Vagina (tissue), 2 donors: ENCODE results near the gene STXBP5. TPM values are rescaled to one million over a fixed set of nuclear protein-coding genes. Genes with fewer than 3 reads are reported as not detected.

Experiments used
- DNase-seq, 2 donors: peaks; one replicate each; pipeline ENCODE4 v3.0.0-alpha.2; 2017; ENCODE audit errors: extremely low spot score in 2 of 2
- H3K27ac ChIP-seq: fragments of 200-600 bp; sonication (generic); one replicate; pipeline ENCODE4 v1.5.1; 2019
- H3K27me3 ChIP-seq: fragments of 200-600 bp; sonication (generic); one replicate; pipeline ENCODE4 v1.5.1; 2019
- H3K36me3 ChIP-seq, 2 donors: fragments of 200-600 bp; sonication (generic); one replicate each; pipeline ENCODE4 v1.5.1; 2017 to 2019
- H3K4me1 ChIP-seq: fragments of 200-600 bp; sonication (generic); one replicate; pipeline ENCODE4 v1.5.1; 2019
- H3K4me3 ChIP-seq, 2 donors: fragments of 200-600 bp; sonication (generic); 1 replicate in 1 of 2; 2 replicates in 1 of 2; pipeline ENCODE4 v1.5.1; 2016 to 2019
- H3K9me3 ChIP-seq: fragments of 200-600 bp; sonication (generic); one replicate; pipeline ENCODE4 v1.5.1; 2019
- CTCF ChIP-seq, 3 experiments: fragments of 450-650 bp in 2 of 3; fragments of 200-600 bp in 1 of 3; sonication (generic) in 1 of 3; IDR thresholded peaks; one replicate each; pipeline ENCODE4 v1.5.1; 2017 to 2019; ENCODE audit warnings: antibody characterized with exemption in 3 of 3, mild to moderate bottlenecking in 2 of 3, moderate library complexity in 2 of 3
- POLR2A ChIP-seq, 2 donors: fragments of 450-650 bp; IDR thresholded peaks; one replicate each; pipeline ENCODE4 v1.6.1; 2017; ENCODE audit warnings: antibody characterized with exemption in 2 of 2, mild to moderate bottlenecking in 2 of 2, moderate library complexity in 2 of 2
- POLR2AphosphoS5 ChIP-seq, 2 donors: sonication (generic); formaldehyde crosslinking; IDR thresholded peaks; one replicate each; pipeline ENCODE4 v1.9.0; 2017; ENCODE audit warnings: antibody characterized with exemption in 2 of 2, mild to moderate bottlenecking in 2 of 2, low read depth in 1 of 2; ENCODE audit not compliant: insufficient read depth in 1 of 2
- intact Hi-C: fragments of 100-400 bp; cut with DNase I; formaldehyde crosslinking; loops from one replicate; pipeline ENCODE4 v1.15.1; 2023
- total RNA-seq: library from RNA; depleted of rRNA; stranded (reverse); fragments of >200 nt; gene quantifications from one replicate; pipeline ENCODE4 v1.2.3, GENCODE V29; 2016

The STXBP5 gene
- total RNA-seq, 1 donor from 2014 or later, result 33.9 TPM

- intact Hi-C loops, result no loop called here
- TF ChIP-seq CTCF (IDR thresholded peaks at IDR 0.05) (no peak), POLR2AphosphoS5 (IDR thresholded peaks at IDR 0.05; ENCODE audit: insufficient read depth in 1 of 2, low read depth in 1 of 2) (no peak), POLR2A (IDR thresholded peaks at IDR 0.05) (no peak)
Observed at GRCh38 chr6:147274776-147275175, 70.6 kb downstream of the STXBP5 start.

GRCh38 chr6:147278891-147279290 lies 74.7 kb downstream of the STXBP5 start:
- peaks cover 7% of the 10 kb centered on the region for H3K4me1 ChIP-seq
- TF ChIP-seq CTCF (IDR thresholded peaks at IDR 0.05) (no peak), POLR2A (IDR thresholded peaks at IDR 0.05) (no peak), POLR2AphosphoS5 (IDR thresholded peaks at IDR 0.05; ENCODE audit: insufficient read depth in 1 of 2, low read depth in 1 of 2) (no peak)
- peaks cover 0 to 8% of the 10 kb centered on the region in 2 donors for H3K36me3 ChIP-seq
- H3K27me3 ChIP-seq, result no peaks in the 10 kb centered on the region
- intact Hi-C loops, result no loop called here
- no peak overlapping the region for H3K27ac ChIP-seq
- H3K9me3 ChIP-seq, result no peaks in the 10 kb centered on the region
- H3K4me3 ChIP-seq, result no peak overlapping the region
- no peak for DNase-seq

More at GRCh38 chr6:147274776-147275175, 70.6 kb downstream of the STXBP5 start:
- H3K36me3 ChIP-seq, result peaks cover 0 to 8% of the 10 kb centered on the region in 2 donors
- H3K4me3 ChIP-seq, result no peak overlapping the region
- no peaks in the 10 kb centered on the region for H3K9me3 ChIP-seq
- DNase-seq, result no peak
- H3K27me3 ChIP-seq, result no peaks in the 10 kb centered on the region
- no peak overlapping the region for H3K27ac ChIP-seq
- no peaks in the 10 kb centered on the region for H3K4me1 ChIP-seq

GRCh38 chr6:147279427-147279826 lies 75.2 kb downstream of the STXBP5 start:
- intact Hi-C loops, result no loop called here
- Histone ChIP-seq H3K27me3 (no peaks in the 10 kb centered on the region), H3K9me3 (no peaks in the 10 kb centered on the region), H3K27ac (no peak overlapping the region), H3K4me1 (peaks cover 9% of the 10 kb centered on the region), H3K4me3 (no peak overlapping the region), H3K36me3 (peaks cover 0 to 8% of the 10 kb centered on the region in 2 donors)
- no peak for TF ChIP-seq POLR2A (IDR thresholded peaks at IDR 0.05)
- TF ChIP-seq CTCF (IDR thresholded peaks at IDR 0.05), result no peak
- TF ChIP-seq POLR2AphosphoS5 (IDR thresholded peaks at IDR 0.05; ENCODE audit: insufficient read depth in 1 of 2, low read depth in 1 of 2), result no peak
- no peak for DNase-seq

- no peak overlapping the region for H3K27ac ChIP-seq
- peaks cover 0 to 8% of the 10 kb centered on the region in 2 donors for H3K36me3 ChIP-seq
Observed at GRCh38 chr6:147281895-147282565, 77.8 kb downstream of the STXBP5 start.

More at GRCh38 chr6:147281895-147282565, 77.8 kb downstream of the STXBP5 start:
- DNase-seq, result no peak
- intact Hi-C loops, result no loop called here
- H3K4me3 ChIP-seq, result no peak overlapping the region
- H3K4me1 ChIP-seq, result peaks cover 16% of the 10 kb centered on the region
- TF ChIP-seq CTCF (IDR thresholded peaks at IDR 0.05) (no peak), POLR2A (IDR thresholded peaks at IDR 0.05) (no peak), POLR2AphosphoS5 (IDR thresholded peaks at IDR 0.05; ENCODE audit: insufficient read depth in 1 of 2, low read depth in 1 of 2) (no peak)
- no peaks in the 10 kb centered on the region for H3K9me3 ChIP-seq
- no peaks in the 10 kb centered on the region for H3K27me3 ChIP-seq
